ENCODE results near the gene ARHGEF17. TPM values are rescaled to one million over a fixed set of nuclear protein-coding genes. Genes with fewer than 3 reads are reported as not detected.

Gene ARHGEF17
- total and polyA plus RNA-seq, 2 experiments from 2014 or later: 15.3 to 23.5 TPM

- H3K9me3 ChIP-seq (ENCODE audit: low read depth): no peaks in the 10 kb centered on the region
- H4K20me1 ChIP-seq (ENCODE audit: insufficient read depth): peaks cover 9% of the 10 kb centered on the region; the same call in 1 of the 2 replicates
- DNase-seq: peak; percentile 86
- H3K9ac ChIP-seq: peak overlapping the region; percentile 57
- H3K4me1 ChIP-seq (ENCODE audit: insufficient read depth): peaks cover 49% of the 10 kb centered on the region
- no peak overlapping the region for H2AFZ ChIP-seq
- H3K4me2 ChIP-seq (ENCODE audit: unreplicated experiment): peak overlapping the region; percentile 63
- H3K27me3 ChIP-seq (replicated peaks; ENCODE audit: insufficient read depth): no peaks in the 10 kb centered on the region
- no peak overlapping the region for H3K4me3 ChIP-seq
- peaks cover 31% of the 10 kb centered on the region for H3F3A ChIP-seq (ENCODE audit: insufficient read depth)
- H3K27ac ChIP-seq: peak overlapping the region; percentile 51
- no peak for TF ChIP-seq EZH2 (IDR thresholded peaks at IDR 0.05; ENCODE audit: insufficient read depth, poor library complexity, severe bottlenecking)
- TF ChIP-seq EZH2phosphoT487 (IDR thresholded peaks at IDR 0.05; ENCODE audit: insufficient read depth, low read depth): no peak
- H3K36me3 ChIP-seq (ENCODE audit: low read depth): no peaks in the 10 kb centered on the region
- H3K9me2 ChIP-seq (ENCODE audit: insufficient read depth): no peaks in the 10 kb centered on the region
- 7 to 11% methylated on average over 6 of the region's 6 CpGs for WGBS, 2 experiments (ENCODE audit: low coverage in 1 of 2, low lambda C conversion rate in 2 of 2, missing lambda C conversion rate in 2 of 2)
- in situ Hi-C loops (cut with MboI): loop anchor here (5.0 kb wide), 1 partner anchor 32 kb away; no protein-coding TSS in a partner anchor
- H3K79me2 ChIP-seq (ENCODE audit: insufficient read depth): peaks cover 99% of the 10 kb centered on the region
These were observed 26.5 kb downstream of the ARHGEF17 start for GRCh38 chr11:73334384-73335203.

GRCh38 chr11:73335204-73335923 lies 27.3 kb downstream of the ARHGEF17 start:
- Histone ChIP-seq H3K79me2 (ENCODE audit: insufficient read depth) (peaks cover 99% of the 10 kb centered on the region), H3K4me2 (ENCODE audit: unreplicated experiment) (peak overlapping the region; percentile 63), H3K36me3 (ENCODE audit: low read depth) (no peaks in the 10 kb centered on the region), H2AFZ (no peak overlapping the region), H3K9ac (peak overlapping the region; percentile 57), H3K9me2 (ENCODE audit: insufficient read depth) (no peaks in the 10 kb centered on the region), H3K9me3 (ENCODE audit: low read depth) (no peaks in the 10 kb centered on the region), H3K27me3 (replicated peaks; ENCODE audit: insufficient read depth) (no peaks in the 10 kb centered on the region), H3K27ac (peak overlapping the region; percentile 51), H3K4me1 (ENCODE audit: insufficient read depth) (peaks cover 44% of the 10 kb centered on the region), H3K4me3 (no peak overlapping the region), H3F3A (ENCODE audit: insufficient read depth) (peaks cover 25% of the 10 kb centered on the region), H4K20me1 (ENCODE audit: insufficient read depth) (peaks cover 4% of the 10 kb centered on the region; the same call in 1 of the 2 replicates)
- WGBS, 2 experiments (ENCODE audit: low coverage in 1 of 2, low lambda C conversion rate in 2 of 2, missing lambda C conversion rate in 2 of 2): 0 to 3% methylated on average over 4 of the region's 4 CpGs
- in situ Hi-C loops (cut with MboI): loop anchor here (5.0 kb wide), 1 partner anchor 33 kb away; no protein-coding TSS in a partner anchor
- DNase-seq: peak; percentile 77
- TF ChIP-seq EZH2 (IDR thresholded peaks at IDR 0.05; ENCODE audit: insufficient read depth, poor library complexity, severe bottlenecking) (no peak), EZH2phosphoT487 (IDR thresholded peaks at IDR 0.05; ENCODE audit: insufficient read depth, low read depth) (no peak)

GRCh38 chr11:73337846-73338245 lies 29.8 kb downstream of the ARHGEF17 start:
- in situ Hi-C loops (cut with MboI): loop anchor here (5.0 kb wide), 1 partner anchor 36 kb away; no protein-coding TSS in a partner anchor
- no peak overlapping the region for H3K27ac ChIP-seq

GRCh38 chr11:73338279-73338678 lies 30.2 kb downstream of the ARHGEF17 start:
- H3K79me2 ChIP-seq (ENCODE audit: insufficient read depth): peaks cover 96% of the 10 kb centered on the region
- in situ Hi-C loops (cut with MboI): loop anchor here (5.0 kb wide), 1 partner anchor 36 kb away; no protein-coding TSS in a partner anchor
- 78 to 84% methylated on average over 4 of the region's 4 CpGs for WGBS, 2 experiments (ENCODE audit: low coverage in 1 of 2, low lambda C conversion rate in 2 of 2, missing lambda C conversion rate in 2 of 2)
- H3K27ac ChIP-seq: no peak overlapping the region
- no peak overlapping the region for H2AFZ ChIP-seq
- H4K20me1 ChIP-seq (ENCODE audit: insufficient read depth): peaks cover 3% of the 10 kb centered on the region
- no peaks in the 10 kb centered on the region for H3K9me3 ChIP-seq (ENCODE audit: low read depth)
- no peak overlapping the region for H3K4me3 ChIP-seq
- H3K4me1 ChIP-seq (ENCODE audit: insufficient read depth): peaks cover 21% of the 10 kb centered on the region
- no peaks in the 10 kb centered on the region for H3K9me2 ChIP-seq (ENCODE audit: insufficient read depth)
- no peak for DNase-seq
- TF ChIP-seq EZH2phosphoT487 (IDR thresholded peaks at IDR 0.05; ENCODE audit: insufficient read depth, low read depth) (no peak), EZH2 (IDR thresholded peaks at IDR 0.05; ENCODE audit: insufficient read depth, poor library complexity, severe bottlenecking) (no peak)
- no peaks in the 10 kb centered on the region for H3K27me3 ChIP-seq (replicated peaks; ENCODE audit: insufficient read depth)
- no peak overlapping the region for H3K9ac ChIP-seq
- H3K36me3 ChIP-seq (ENCODE audit: low read depth): no peaks in the 10 kb centered on the region
- no peak overlapping the region for H3K4me2 ChIP-seq (ENCODE audit: unreplicated experiment)
- peaks cover 21% of the 10 kb centered on the region for H3F3A ChIP-seq (ENCODE audit: insufficient read depth)

More at GRCh38 chr11:73337846-73338245, 29.8 kb downstream of the ARHGEF17 start:
- H3K9me2 ChIP-seq (ENCODE audit: insufficient read depth): no peaks in the 10 kb centered on the region
- no peaks in the 10 kb centered on the region for H3K27me3 ChIP-seq (replicated peaks; ENCODE audit: insufficient read depth)
- H3K4me2 ChIP-seq (ENCODE audit: unreplicated experiment): no peak overlapping the region
- no peak overlapping the region for H3K4me3 ChIP-seq
- no peaks in the 10 kb centered on the region for H3K9me3 ChIP-seq (ENCODE audit: low read depth)
- TF ChIP-seq EZH2phosphoT487 (IDR thresholded peaks at IDR 0.05; ENCODE audit: insufficient read depth, low read depth) (no peak), EZH2 (IDR thresholded peaks at IDR 0.05; ENCODE audit: insufficient read depth, poor library complexity, severe bottlenecking) (no peak)
- peaks cover 3% of the 10 kb centered on the region for H4K20me1 ChIP-seq (ENCODE audit: insufficient read depth)
- H3K79me2 ChIP-seq (ENCODE audit: insufficient read depth): peaks cover 98% of the 10 kb centered on the region
- WGBS, 2 experiments (ENCODE audit: low coverage in 1 of 2, low lambda C conversion rate in 2 of 2, missing lambda C conversion rate in 2 of 2): 86 to 88% methylated on average over 2 of the region's 2 CpGs
- no peak for DNase-seq
- H2AFZ ChIP-seq: no peak overlapping the region
- H3K4me1 ChIP-seq (ENCODE audit: insufficient read depth): peaks cover 26% of the 10 kb centered on the region
- peaks cover 25% of the 10 kb centered on the region for H3F3A ChIP-seq (ENCODE audit: insufficient read depth)
- no peak overlapping the region for H3K9ac ChIP-seq
- no peaks in the 10 kb centered on the region for H3K36me3 ChIP-seq (ENCODE audit: low read depth)

Data from GM23248 (cell line).